ENCODE results near the gene ARSG. TPM values are rescaled to one million over a fixed set of nuclear protein-coding genes. Genes with fewer than 3 reads are reported as not detected.
"Not testable (repeated sequence)": the region's sequence is repeated elsewhere in the genome, so short reads cannot be mapped to it uniquely, and the experiment has no call there.

ARSG gene
- total RNA-seq, 2 donors from 2014 or later: 0.24 to 0.79 TPM

DNA sequence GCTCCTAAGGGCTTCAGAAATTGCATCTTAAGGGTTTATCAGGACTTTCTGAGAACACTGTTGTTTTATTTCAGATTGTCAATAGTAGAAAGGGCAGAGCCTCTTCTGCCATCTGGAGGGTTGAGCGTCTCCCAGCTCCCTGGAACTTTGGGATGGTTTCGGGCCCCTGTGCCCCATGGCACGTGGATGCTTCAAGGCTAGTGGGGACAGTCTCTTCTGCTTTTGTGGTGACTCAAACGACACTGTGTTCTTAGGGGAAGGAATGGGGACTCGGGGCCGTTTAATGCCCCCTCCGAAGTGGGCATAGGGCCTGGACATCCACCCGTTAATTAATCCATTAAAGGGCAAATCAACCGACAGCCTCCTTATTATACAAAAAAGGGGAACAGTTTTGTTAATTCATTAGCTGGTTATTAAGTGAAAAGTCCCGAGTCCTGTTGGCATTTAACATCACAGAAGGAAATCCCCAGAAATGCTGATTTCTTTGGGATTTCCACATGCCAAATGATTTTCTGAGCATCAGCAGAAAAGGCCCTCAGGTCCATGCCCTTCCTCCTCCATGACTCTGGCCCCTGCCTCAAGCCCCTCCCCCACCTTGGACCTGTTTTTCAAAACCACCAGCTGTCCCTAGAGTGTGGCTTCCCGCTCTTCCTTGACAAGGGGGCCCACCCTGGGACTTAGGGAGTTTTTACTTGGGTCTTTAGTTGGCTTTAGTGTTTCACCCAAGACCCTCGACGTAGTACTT lies 68.7 kb downstream of the ARSG start:
- Histone ChIP-seq H3K36me3 (no peaks in the 10 kb centered on the region), H3K27ac (no peak overlapping the region), H3K9me3 (no peaks in the 10 kb centered on the region), H3K4me3 (no peak overlapping the region), H3K4me1 (no peaks in the 10 kb centered on the region), H3K9ac (ENCODE audit: low read depth in 2 of 2, low read length in 2 of 2) (no peak overlapping the region), H3K27me3 (no peaks in the 10 kb centered on the region)
- intact Hi-C loops (cut with DNase I): no loop called here
- no peak for DNase-seq
- TF ChIP-seq, protein P1, sequence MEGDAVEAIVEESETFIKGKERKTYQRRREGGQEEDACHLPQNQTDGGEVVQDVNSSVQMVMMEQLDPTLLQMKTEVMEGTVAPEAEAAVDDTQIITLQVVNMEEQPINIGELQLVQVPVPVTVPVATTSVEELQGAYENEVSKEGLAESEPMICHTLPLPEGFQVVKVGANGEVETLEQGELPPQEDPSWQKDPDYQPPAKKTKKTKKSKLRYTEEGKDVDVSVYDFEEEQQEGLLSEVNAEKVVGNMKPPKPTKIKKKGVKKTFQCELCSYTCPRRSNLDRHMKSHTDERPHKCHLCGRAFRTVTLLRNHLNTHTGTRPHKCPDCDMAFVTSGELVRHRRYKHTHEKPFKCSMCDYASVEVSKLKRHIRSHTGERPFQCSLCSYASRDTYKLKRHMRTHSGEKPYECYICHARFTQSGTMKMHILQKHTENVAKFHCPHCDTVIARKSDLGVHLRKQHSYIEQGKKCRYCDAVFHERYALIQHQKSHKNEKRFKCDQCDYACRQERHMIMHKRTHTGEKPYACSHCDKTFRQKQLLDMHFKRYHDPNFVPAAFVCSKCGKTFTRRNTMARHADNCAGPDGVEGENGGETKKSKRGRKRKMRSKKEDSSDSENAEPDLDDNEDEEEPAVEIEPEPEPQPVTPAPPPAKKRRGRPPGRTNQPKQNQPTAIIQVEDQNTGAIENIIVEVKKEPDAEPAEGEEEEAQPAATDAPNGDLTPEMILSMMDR (IDR thresholded peaks at IDR 0.05): no peak

- intact Hi-C loops (cut with DNase I): no loop called here
- DNase-seq: no peak
- no peaks in the 10 kb centered on the region for H3K27me3 ChIP-seq
- H3K9ac ChIP-seq (ENCODE audit: low read depth in 2 of 2, low read length in 2 of 2): no peak overlapping the region
- TF ChIP-seq, protein P1 (IDR thresholded peaks at IDR 0.05): no peak
- H3K9me3 ChIP-seq: no peaks in the 10 kb centered on the region
- no peaks in the 10 kb centered on the region for H3K4me1 ChIP-seq
- H3K36me3 ChIP-seq: no peaks in the 10 kb centered on the region
- no peak overlapping the region for H3K4me3 ChIP-seq
- H3K27ac ChIP-seq: no peak overlapping the region
These were observed 74.2 kb downstream of the ARSG start for GRCh38 chr17:68365469-68365868.

DNA sequence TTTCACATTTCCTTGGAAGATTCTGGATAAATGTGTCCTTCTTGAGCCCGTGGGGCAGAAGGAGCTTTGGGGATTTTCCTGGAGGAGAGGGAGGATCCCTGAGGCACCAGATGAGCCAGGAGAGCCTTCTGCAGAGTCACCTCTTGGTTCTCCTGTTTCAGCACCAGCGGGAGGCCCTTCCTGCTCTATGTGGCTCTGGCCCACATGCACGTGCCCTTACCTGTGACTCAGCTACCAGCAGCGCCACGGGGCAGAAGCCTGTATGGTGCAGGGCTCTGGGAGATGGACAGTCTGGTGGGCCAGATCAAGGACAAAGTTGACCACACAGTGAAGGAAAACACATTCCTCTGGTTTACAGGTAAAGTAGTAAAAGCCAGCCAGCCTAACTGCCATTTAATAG lies 77.1 kb downstream of the ARSG start:
- TF ChIP-seq, protein P1 (IDR thresholded peaks at IDR 0.05): no peak
- intact Hi-C loops (cut with DNase I): no loop called here
- no peaks in the 10 kb centered on the region for H3K27me3 ChIP-seq
- no peak overlapping the region for H3K4me3 ChIP-seq
- H3K27ac ChIP-seq: no peak overlapping the region
- no peaks in the 10 kb centered on the region for H3K9me3 ChIP-seq
- no peak for DNase-seq
- no peaks in the 10 kb centered on the region for H3K4me1 ChIP-seq
- H3K9ac ChIP-seq (ENCODE audit: low read depth in 2 of 2, low read length in 2 of 2): no peak overlapping the region
- no peaks in the 10 kb centered on the region for H3K36me3 ChIP-seq

DNA sequence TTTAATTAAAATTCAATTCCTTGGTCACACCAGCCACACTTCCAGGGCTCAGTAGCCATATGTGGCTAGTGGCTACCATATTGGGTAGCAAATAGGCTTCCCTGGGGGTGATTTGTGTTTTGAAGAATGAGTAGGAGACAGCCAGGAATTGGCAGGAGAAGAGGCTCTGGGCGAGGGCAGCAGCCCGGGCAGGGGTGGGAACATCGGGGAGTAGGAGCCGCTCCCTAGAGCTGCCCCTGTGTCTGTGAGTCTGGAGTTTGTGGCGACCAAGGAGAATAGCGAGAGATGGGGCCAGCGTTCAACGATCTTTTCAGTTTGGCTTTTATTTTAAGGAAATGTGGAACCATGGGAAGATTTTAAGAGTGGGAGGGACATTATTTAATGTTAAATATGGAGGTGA lies 84.3 kb downstream of the ARSG start:
- no peaks in the 10 kb centered on the region for H3K4me1 ChIP-seq
- H3K36me3 ChIP-seq: no peaks in the 10 kb centered on the region
- H3K27ac ChIP-seq: no peak overlapping the region
- TF ChIP-seq, protein P1 (IDR thresholded peaks at IDR 0.05): no peak
- DNase-seq: no peak
- H3K9me3 ChIP-seq: no peaks in the 10 kb centered on the region
- no peak overlapping the region for H3K9ac ChIP-seq (ENCODE audit: low read depth in 2 of 2, low read length in 2 of 2)
- intact Hi-C loops (cut with DNase I): no loop called here
- no peak overlapping the region for H3K4me3 ChIP-seq
- no peaks in the 10 kb centered on the region for H3K27me3 ChIP-seq

DNA sequence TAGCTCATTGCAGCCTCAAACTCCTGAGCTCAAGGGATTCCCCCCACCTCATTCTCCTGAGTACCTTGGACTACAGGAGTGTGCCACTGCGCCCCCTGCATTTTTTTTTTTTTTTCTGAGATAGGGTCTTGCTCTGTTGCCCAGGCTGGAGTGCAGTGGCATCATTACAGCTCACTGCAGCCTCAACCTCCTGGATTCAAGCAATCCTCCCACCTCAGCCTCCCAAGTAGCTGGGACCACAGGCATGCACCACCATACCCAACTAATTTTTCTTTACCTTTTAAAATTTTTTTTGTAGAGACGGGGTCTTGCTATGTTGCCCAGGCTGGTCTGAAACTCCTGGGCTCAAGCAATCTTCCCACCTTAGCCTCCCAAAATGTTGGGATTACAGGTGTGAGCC lies 84.9 kb downstream of the ARSG start:
- H3K27me3 ChIP-seq; H3K36me3 ChIP-seq; H3K4me1 ChIP-seq; H3K4me3 ChIP-seq; H3K27ac ChIP-seq; H3K9ac ChIP-seq (ENCODE audit: low read depth in 2 of 2, low read length in 2 of 2); intact Hi-C loops (cut with DNase I); DNase-seq; H3K9me3 ChIP-seq: not testable (repeated sequence)

DNA sequence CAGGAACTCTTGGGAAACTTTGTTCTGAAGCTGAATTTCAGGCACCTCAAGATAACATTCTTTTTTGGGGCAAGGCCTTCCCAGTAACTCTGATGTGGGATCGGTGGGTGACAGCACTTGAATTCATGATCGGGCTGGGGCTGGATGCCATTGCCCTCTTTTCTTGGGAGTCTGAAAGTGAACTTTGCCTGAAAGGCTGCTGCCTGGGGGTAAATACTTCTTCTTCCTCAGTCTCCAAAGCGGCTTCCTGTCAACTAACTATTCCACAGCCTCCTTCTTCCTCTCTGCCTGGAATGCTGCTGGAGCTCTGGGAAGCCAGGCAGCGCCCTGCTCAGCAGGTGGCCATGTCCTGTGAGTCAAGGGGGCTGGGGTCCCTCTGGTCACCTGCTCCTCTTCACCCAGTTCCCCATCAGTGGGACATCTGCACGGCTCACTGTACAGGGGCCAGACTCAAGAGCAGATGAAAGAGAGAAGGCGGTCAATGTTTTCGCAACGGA lies 86.5 kb downstream of the ARSG start:
- intact Hi-C loops (cut with DNase I): no loop called here
- no peaks in the 10 kb centered on the region for H3K27me3 ChIP-seq
- peak overlapping the region; percentile 21 to 24 for H3K9ac ChIP-seq (ENCODE audit: low read depth in 2 of 2, low read length in 2 of 2)
- H3K27ac ChIP-seq: peak overlapping the region; percentile 53
- no peak for DNase-seq
- TF ChIP-seq, protein P1 (IDR thresholded peaks at IDR 0.05): no peak
- no peak overlapping the region for H3K4me3 ChIP-seq
- H3K9me3 ChIP-seq: no peaks in the 10 kb centered on the region
- no peaks in the 10 kb centered on the region for H3K36me3 ChIP-seq
- H3K4me1 ChIP-seq: no peaks in the 10 kb centered on the region

Measured in colonic mucosa (tissue), 4 donors.